Spinal cord (tissue), 10 donors: ENCODE results near the gene SNRNP40. TPM values are rescaled to one million over a fixed set of nuclear protein-coding genes. Genes with fewer than 3 reads are reported as not detected.

Source experiments
- DNase-seq, 6 donors: peaks; one replicate each; pipeline versions ENCODE4 v3.0.0 to v3.0.0-alpha.2; 2013 to 2015; ENCODE audit warnings: low spot score in 6 of 6, low read depth in 4 of 6
- H3K27ac ChIP-seq: one replicate; pipeline ENCODE4 v1.5.1; 2013; ENCODE audit warnings: low read depth, low read length, control low read depth
- H3K27me3 ChIP-seq: one replicate; pipeline ENCODE4 v1.6.1; 2013; ENCODE audit warnings: low read length; ENCODE audit not compliant: control insufficient read depth, insufficient read depth
- H3K36me3 ChIP-seq: one replicate; pipeline ENCODE4 v1.6.1; 2013; ENCODE audit warnings: low read length; ENCODE audit not compliant: control insufficient read depth, insufficient read depth
- H3K4me1 ChIP-seq: one replicate; pipeline ENCODE4 v1.6.1; 2013; ENCODE audit warnings: low read length; ENCODE audit not compliant: control insufficient read depth, insufficient read depth
- H3K4me3 ChIP-seq: one replicate; pipeline ENCODE4 v1.5.1; 2013; ENCODE audit warnings: low read depth, low read length, control low read depth
- H3K9me3 ChIP-seq: one replicate; pipeline ENCODE4 v1.6.1; 2013; ENCODE audit warnings: low read length; ENCODE audit not compliant: control insufficient read depth, insufficient read depth
- WGBS: methylation state at CpG from one replicate; pipeline ENCODE4 v1.1.5; 2013; ENCODE audit warnings: missing lambda C conversion rate; ENCODE audit not compliant: insufficient coverage; 5-methylcytosine and 5-hydroxymethylcytosine counted together
- long read RNA-seq, 4 donors: transcript quantifications; one replicate each; lab custom pipeline, GENCODE V29; 2026
- polyA plus RNA-seq, 2 donors: library from polyadenylated mRNA; unstranded; fragments of 120-200 nt; gene quantifications; one replicate each; pipeline ENCODE4 v1.2.1, GENCODE V29; 2013; ENCODE audit not compliant: insufficient read length in 2 of 2
- total RNA-seq, 2 donors: library from RNA; depleted of rRNA in 1 of 2; stranded (reverse); fragments of 120-200 nt in 1 of 2; fragments of >200 nt in 1 of 2; gene quantifications; one replicate each; pipeline versions ENCODE4 v1.2.3 to v1.2.4, GENCODE V29; 2013 to 2014
- donor health status: healthy.

Gene SNRNP40
- total RNA-seq (10 to 100 TPM; 75.5 to 81.9 TPM), polyA plus RNA-seq (10 to 100 TPM; 44.1 to 52.8 TPM)
- long read RNA-seq, donor 1, transcript SNRNP40-201 (10 exons, 1,597 nt) = major isoform, 19 of 26 reads
- long read RNA-seq, donor 1, partial matches to known transcripts = 0 of 26 reads
- long read RNA-seq, donor 1, other reads (novel, unspliced or antisense) = 0 of 26 reads
- long read RNA-seq, donor 2, partial matches to known transcripts = 0 of 3 reads
- long read RNA-seq, donor 2, other reads (novel, unspliced or antisense) = 0 of 3 reads
- long read RNA-seq, donor 3, transcript SNRNP40-201 (10 exons, 1,597 nt) = major isoform, 10 of 11 reads
- long read RNA-seq, donor 3, partial matches to known transcripts = 0 of 11 reads
- long read RNA-seq, donor 3, other reads (novel, unspliced or antisense) = 0 of 11 reads
- long read RNA-seq, donor 4, transcript SNRNP40-201 (10 exons, 1,597 nt) = major isoform, 26 of 34 reads
- long read RNA-seq, donor 4, transcript SNRNP40-205 (2 exons, 743 nt) = minor isoform, 5 of 34 reads
- long read RNA-seq, donor 4, partial matches to known transcripts = 0 of 34 reads
- long read RNA-seq, donor 4, other reads (novel, unspliced or antisense) = 0 of 34 reads

GRCh38 chr1:31296486-31297276, at the start of gene SNRNP40, which contains the start of gene ZCCHC17:
Gene SNRNP40 (minus strand): TSS chr1:31296788. CDS start chr1:31296751, 37 bp downstream.
Gene ZCCHC17 (plus strand): TSS chr1:31297032. CDS start chr1:31310099, 13,067 bp downstream.
- peaks cover 9% of the 10 kb centered on the region for H3K4me1 ChIP-seq
- H3K27ac ChIP-seq = peak within 1 kb of the TSS; percentile 94
- H3K36me3 ChIP-seq = peaks cover 22% of the 10 kb centered on the region
- H3K27me3 ChIP-seq = no peaks in the 10 kb centered on the region
- peak; percentile 97 to 100 (median 99) for DNase-seq
- H3K4me3 ChIP-seq = peak within 1 kb of the TSS; percentile 95
- H3K9me3 ChIP-seq = no peaks in the 10 kb centered on the region
- WGBS = under 1% methylated on average over 53 of the region's 53 CpGs

DNA sequence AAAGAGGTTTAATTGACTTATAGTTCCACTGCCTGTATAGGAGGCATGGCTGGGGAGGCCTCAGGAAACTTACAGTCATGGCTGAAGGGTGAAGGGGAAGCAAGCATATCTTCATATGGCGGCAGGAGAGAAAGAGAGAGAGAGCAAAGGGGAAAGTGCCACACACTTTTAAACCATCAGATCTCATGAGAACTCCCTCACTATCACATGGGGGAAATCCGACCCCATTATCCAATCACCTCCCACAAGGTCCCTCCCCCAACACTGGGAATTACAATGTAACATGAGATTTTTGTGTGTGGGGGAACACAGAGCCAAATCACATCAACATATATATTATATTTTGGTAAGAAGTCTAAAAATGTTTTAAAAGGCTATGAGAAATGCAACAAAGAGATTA, 49.0 kb upstream of the SNRNP40 start:
- Histone ChIP-seq H3K4me3 (no peak overlapping the region), H3K36me3 (peaks cover 14% of the 10 kb centered on the region), H3K9me3 (no peaks in the 10 kb centered on the region), H3K27me3 (no peaks in the 10 kb centered on the region), H3K27ac (no peak overlapping the region), H3K4me1 (no peaks in the 10 kb centered on the region)
- no peak for DNase-seq
- no CpG with 5 or more reads among the region's 2 CpGs for WGBS

DNA sequence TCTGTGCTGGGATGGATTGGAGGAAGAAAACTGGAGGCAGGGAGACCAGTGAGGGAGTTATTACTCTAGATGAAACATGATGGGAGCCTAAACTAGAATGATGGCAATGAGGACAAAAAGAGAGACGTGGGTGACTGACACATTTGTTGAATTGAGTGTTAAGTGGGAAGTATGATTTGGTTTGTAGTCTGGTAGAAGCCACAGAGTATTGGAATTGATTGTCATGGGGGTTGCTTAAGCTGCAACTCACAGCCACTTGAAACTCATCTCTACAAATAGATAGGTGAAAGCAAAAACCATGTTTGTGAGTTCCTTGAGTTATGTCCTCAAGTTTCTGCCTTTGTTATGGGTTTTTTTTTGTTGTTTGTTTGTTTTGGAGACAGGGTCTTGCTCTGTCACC, 47.9 kb upstream of the SNRNP40 start:
- DNase-seq = no peak
- Histone ChIP-seq H3K9me3 (no peaks in the 10 kb centered on the region), H3K4me1 (no peaks in the 10 kb centered on the region), H3K27me3 (no peaks in the 10 kb centered on the region), H3K27ac (no peak overlapping the region), H3K36me3 (peaks cover 18% of the 10 kb centered on the region), H3K4me3 (no peak overlapping the region)
- WGBS = no CpG with 5 or more reads among the region's 1 CpG

DNA sequence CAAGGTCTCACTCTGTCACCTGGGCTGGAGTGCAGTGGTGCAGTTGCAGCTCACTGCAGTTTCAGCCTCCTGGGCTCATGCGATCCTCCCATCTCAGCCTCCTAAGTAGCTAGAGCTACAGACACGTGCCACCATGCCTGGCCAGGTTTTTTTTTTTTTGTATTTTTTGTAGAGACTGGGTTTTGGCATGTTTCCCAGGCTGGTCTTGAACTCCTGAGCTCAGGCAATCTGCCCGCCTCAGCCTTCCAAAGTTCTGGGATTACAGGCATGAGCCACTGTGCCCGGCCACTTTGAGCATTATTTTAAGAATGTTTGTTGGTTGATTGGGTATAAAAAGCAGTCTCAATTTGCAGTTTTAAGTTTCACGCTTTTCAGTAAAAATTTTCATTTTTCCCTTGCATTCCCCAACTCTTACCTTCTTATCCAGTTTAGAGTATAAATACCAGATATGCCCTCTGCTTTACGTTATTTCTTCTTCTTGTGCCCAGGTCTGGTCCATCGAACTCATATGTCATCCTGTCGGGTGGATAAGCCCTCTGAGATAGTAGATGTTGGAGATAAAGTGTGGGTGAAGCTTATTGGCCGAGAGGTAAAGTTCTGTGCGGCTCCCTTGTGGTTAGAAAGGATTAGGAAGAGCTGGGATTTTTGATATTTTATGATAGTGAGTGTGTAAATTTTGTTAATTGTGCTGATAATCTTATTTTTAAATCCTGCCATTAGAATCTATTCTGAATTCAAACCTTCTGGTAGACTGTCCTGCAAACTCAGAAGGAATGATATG, 40.3 kb upstream of the SNRNP40 start:
- no peak for DNase-seq
- no peaks in the 10 kb centered on the region for H3K27me3 ChIP-seq
- peaks cover 8% of the 10 kb centered on the region for H3K36me3 ChIP-seq
- no peak overlapping the region for H3K27ac ChIP-seq
- no peak overlapping the region for H3K4me3 ChIP-seq
- H3K9me3 ChIP-seq = no peaks in the 10 kb centered on the region
- H3K4me1 ChIP-seq = no peaks in the 10 kb centered on the region
- WGBS = 100% methylated on average over 5 of the region's 10 CpGs

- H3K4me1 ChIP-seq = no peaks in the 10 kb centered on the region
- H3K27ac ChIP-seq = no peak overlapping the region
- H3K4me3 ChIP-seq = no peak overlapping the region
- DNase-seq = peak in 4 of 6 donors; percentile 24 to 90 (median 54)
- peaks cover 1% of the 10 kb centered on the region for H3K9me3 ChIP-seq
- H3K36me3 ChIP-seq = peaks cover 4% of the 10 kb centered on the region
- H3K27me3 ChIP-seq = no peaks in the 10 kb centered on the region
Measured at GRCh38 chr1:31335007-31335406, 38.4 kb upstream of the SNRNP40 start.

- WGBS = 83% methylated on average over 1 of the region's 3 CpGs
- no peak for DNase-seq
- Histone ChIP-seq H3K36me3 (peaks cover 18% of the 10 kb centered on the region), H3K4me3 (no peak overlapping the region), H3K27me3 (no peaks in the 10 kb centered on the region), H3K27ac (no peak overlapping the region), H3K9me3 (peaks cover 1% of the 10 kb centered on the region), H3K4me1 (no peaks in the 10 kb centered on the region)
Measured at GRCh38 chr1:31327381-31327780, 30.8 kb upstream of the SNRNP40 start.

DNA sequence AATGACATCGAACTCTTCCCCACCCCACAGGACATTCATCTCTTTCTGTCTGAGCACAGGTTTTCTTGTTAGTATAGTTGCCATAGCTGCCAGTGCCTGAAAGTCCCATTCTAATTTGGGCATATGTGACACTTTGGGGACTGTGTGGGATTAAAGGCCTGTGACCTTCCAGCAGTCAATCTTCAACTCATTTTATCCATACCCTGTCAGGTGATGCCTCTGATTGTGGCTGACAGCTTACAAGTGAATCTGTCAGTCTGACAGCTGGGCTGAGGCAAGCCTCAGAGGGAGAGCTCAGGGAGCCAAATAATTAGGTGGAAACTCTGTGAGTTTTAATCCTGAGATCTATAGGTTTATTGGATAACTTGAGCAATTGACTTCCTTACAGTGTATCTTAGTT, 29.9 kb upstream of the SNRNP40 start:
- H3K4me3 ChIP-seq = no peak overlapping the region
- no CpG with 5 or more reads among the region's 1 CpG for WGBS
- H3K27ac ChIP-seq = no peak overlapping the region
- H3K27me3 ChIP-seq = no peaks in the 10 kb centered on the region
- peaks cover 18% of the 10 kb centered on the region for H3K36me3 ChIP-seq
- peaks cover 1% of the 10 kb centered on the region for H3K9me3 ChIP-seq
- peak in 1 of 6 donors; percentile 14 for DNase-seq
- H3K4me1 ChIP-seq = no peaks in the 10 kb centered on the region

DNA sequence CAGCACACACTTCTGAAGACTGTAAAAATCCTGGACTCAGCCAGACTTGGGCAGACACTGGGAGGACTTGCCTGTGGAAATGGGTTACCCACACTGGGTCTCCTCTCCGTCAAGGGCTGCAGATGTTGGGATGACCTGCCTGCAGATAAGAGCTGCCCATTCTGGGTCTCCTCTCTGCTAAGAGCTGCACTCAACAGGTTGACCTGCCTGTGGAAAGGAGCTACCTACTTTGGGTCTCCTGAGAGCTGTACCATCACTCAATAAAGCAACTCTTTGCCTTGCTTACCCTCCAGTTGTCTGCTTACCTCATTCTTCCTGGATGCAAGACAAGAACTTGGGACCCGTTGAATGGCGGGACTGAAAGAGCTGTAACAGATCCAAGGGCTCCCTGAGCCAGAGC, 28.4 kb upstream of the SNRNP40 start:
- Histone ChIP-seq H3K36me3 (peaks cover 18% of the 10 kb centered on the region), H3K4me1 (no peaks in the 10 kb centered on the region), H3K27me3 (no peaks in the 10 kb centered on the region), H3K27ac (no peak overlapping the region), H3K9me3 (no peaks in the 10 kb centered on the region), H3K4me3 (no peak overlapping the region)
- DNase-seq = no peak
- 87% methylated on average over 3 of the region's 3 CpGs for WGBS

- DNase-seq = no peak
- H3K9me3 ChIP-seq = no peaks in the 10 kb centered on the region
- 92% methylated on average over 3 of the region's 4 CpGs for WGBS
- peaks cover 18% of the 10 kb centered on the region for H3K36me3 ChIP-seq
- H3K27me3 ChIP-seq = no peaks in the 10 kb centered on the region
- H3K4me3 ChIP-seq = no peak overlapping the region
- H3K4me1 ChIP-seq = no peaks in the 10 kb centered on the region
- no peak overlapping the region for H3K27ac ChIP-seq
Measured at GRCh38 chr1:31324093-31324492, 27.5 kb upstream of the SNRNP40 start.
